NB4 (cell line): ENCODE measurements around the gene ME3.

Experiments
- DNase-seq: peaks from one replicate; pipeline ENCODE4 v3.0.0; 2010; ENCODE audit warnings: low read depth
- H3K4me3 ChIP-seq: one replicate; pipeline ENCODE4 v1.5.1; 2011; ENCODE audit warnings: mild to moderate bottlenecking, low read depth, low read length, moderate library complexity
- CTCF ChIP-seq: IDR thresholded peaks from one replicate; pipeline ENCODE4 v1.5.1; 2012; ENCODE audit warnings: low read depth, low read length
- MAX ChIP-seq: IDR thresholded peaks from 2 replicates; pipeline ENCODE4 v1.6.1; 2011; ENCODE audit warnings: low read depth, low read length
- MYC ChIP-seq: IDR thresholded peaks from 2 replicates; pipeline ENCODE4 v1.6.1; 2011; ENCODE audit warnings: low read depth, low read length
- POLR2A ChIP-seq: IDR thresholded peaks from 2 replicates; pipeline ENCODE4 v1.6.1; 2011; ENCODE audit warnings: mild to moderate bottlenecking; ENCODE audit not compliant: insufficient read length; ENCODE audit errors: extremely low read depth

Gene ME3

GRCh38 chr11:86680716-86681482, 8.5 kb upstream of the ME3 start:
- H3K4me3 ChIP-seq, result no peak overlapping the region
- no peak for DNase-seq
- TF ChIP-seq MAX, result no peak
- no peak for TF ChIP-seq CTCF
- TF ChIP-seq POLR2A, result no peak
- TF ChIP-seq MYC, result no peak

- no peak overlapping the region for H3K4me3 ChIP-seq
- no peak for DNase-seq
- no peak for TF ChIP-seq MAX
- TF ChIP-seq MYC, result no peak
- no peak for TF ChIP-seq POLR2A
- TF ChIP-seq CTCF, result no peak
These were observed 6.4 kb upstream of the ME3 start for GRCh38 chr11:86678823-86679222.

GRCh38 chr11:86678296-86678695, 5.9 kb upstream of the ME3 start:
- H3K4me3 ChIP-seq, result no peak overlapping the region
- TF ChIP-seq MAX (no peak), MYC (no peak), POLR2A (no peak), CTCF (no peak)
- DNase-seq, result no peak

- H3K4me3 ChIP-seq, result no peak overlapping the region
- peak; percentile 48 for DNase-seq
- TF ChIP-seq MAX (no peak), CTCF (peak; percentile 69), MYC (no peak)
These were observed 4.2 kb upstream of the ME3 start for GRCh38 chr11:86676533-86677154.

GRCh38 chr11:86676010-86676409, 3.6 kb upstream of the ME3 start:
- TF ChIP-seq MAX (no peak), CTCF (no peak), POLR2A (no peak), MYC (no peak)
- H3K4me3 ChIP-seq, result no peak overlapping the region
- DNase-seq, result no peak
